Measurements from ENCODE around the gene SLC29A1. TPM values are rescaled to one million over a fixed set of nuclear protein-coding genes. Genes with fewer than 3 reads are reported as not detected.
A peak's percentile ranks its signal among the peaks of the same experiment; 100 is the strongest.

The SLC29A1 gene
- total and polyA plus RNA-seq, 9 of the 15 experiments (the other 6 are each of a cell fraction or from before 2014, with no cell fraction given), result 18.9 to 170 (median 57.7) TPM

- peak; percentile 35; the same call in 1 of the 2 replicates for TF ChIP-seq GMEB1 (CRISPR knock-in tag; IDR thresholded peaks at IDR 0.05)
- TF ChIP-seq E2F1 (CRISPR knock-in tag; IDR thresholded peaks at IDR 0.05), result peak; percentile 66; the same call in 1 of the 2 replicates
- no peak for TF ChIP-seq NCOA2 (IDR thresholded peaks at IDR 0.05; ENCODE audit: partially characterized antibody in 2 of 2)
- no peak for TF ChIP-seq EHMT2 (IDR thresholded peaks at IDR 0.05)
- TF ChIP-seq DACH1 (IDR thresholded peaks at IDR 0.05; ENCODE audit: partially characterized antibody), result no peak
- TF ChIP-seq ZNF584 (CRISPR knock-in tag; IDR thresholded peaks at IDR 0.05; ENCODE audit: low read depth), result no peak
- TF ChIP-seq, protein P1, sequence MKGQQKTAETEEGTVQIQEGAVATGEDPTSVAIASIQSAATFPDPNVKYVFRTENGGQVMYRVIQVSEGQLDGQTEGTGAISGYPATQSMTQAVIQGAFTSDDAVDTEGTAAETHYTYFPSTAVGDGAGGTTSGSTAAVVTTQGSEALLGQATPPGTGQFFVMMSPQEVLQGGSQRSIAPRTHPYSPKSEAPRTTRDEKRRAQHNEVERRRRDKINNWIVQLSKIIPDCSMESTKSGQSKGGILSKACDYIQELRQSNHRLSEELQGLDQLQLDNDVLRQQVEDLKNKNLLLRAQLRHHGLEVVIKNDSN (CRISPR knock-in tag; IDR thresholded peaks at IDR 0.05), result peak; percentile 71
- TF ChIP-seq, protein P2, sequence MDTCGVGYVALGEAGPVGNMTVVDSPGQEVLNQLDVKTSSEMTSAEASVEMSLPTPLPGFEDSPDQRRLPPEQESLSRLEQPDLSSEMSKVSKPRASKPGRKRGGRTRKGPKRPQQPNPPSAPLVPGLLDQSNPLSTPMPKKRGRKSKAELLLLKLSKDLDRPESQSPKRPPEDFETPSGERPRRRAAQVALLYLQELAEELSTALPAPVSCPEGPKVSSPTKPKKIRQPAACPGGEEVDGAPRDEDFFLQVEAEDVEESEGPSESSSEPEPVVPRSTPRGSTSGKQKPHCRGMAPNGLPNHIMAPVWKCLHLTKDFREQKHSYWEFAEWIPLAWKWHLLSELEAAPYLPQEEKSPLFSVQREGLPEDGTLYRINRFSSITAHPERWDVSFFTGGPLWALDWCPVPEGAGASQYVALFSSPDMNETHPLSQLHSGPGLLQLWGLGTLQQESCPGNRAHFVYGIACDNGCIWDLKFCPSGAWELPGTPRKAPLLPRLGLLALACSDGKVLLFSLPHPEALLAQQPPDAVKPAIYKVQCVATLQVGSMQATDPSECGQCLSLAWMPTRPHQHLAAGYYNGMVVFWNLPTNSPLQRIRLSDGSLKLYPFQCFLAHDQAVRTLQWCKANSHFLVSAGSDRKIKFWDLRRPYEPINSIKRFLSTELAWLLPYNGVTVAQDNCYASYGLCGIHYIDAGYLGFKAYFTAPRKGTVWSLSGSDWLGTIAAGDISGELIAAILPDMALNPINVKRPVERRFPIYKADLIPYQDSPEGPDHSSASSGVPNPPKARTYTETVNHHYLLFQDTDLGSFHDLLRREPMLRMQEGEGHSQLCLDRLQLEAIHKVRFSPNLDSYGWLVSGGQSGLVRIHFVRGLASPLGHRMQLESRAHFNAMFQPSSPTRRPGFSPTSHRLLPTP (IDR thresholded peaks at IDR 0.05; ENCODE audit: borderline replicate concordance, extremely low read depth, insufficient read length), result no peak
- no peak for TF ChIP-seq ZNF668 (CRISPR knock-in tag; IDR thresholded peaks at IDR 0.05)
- TF ChIP-seq ZNF239 (CRISPR knock-in tag; IDR thresholded peaks at IDR 0.05), result no peak
- no peak for TF ChIP-seq STAT5A (IDR thresholded peaks at IDR 0.05; ENCODE audit: borderline replicate concordance, low read length)
- TF ChIP-seq TCF7L2 (IDR thresholded peaks at IDR 0.05; ENCODE audit: low read depth, low read length), result no peak
- no peak for TF ChIP-seq ZNF354B (CRISPR knock-in tag; IDR thresholded peaks at IDR 0.05)
- TF ChIP-seq, protein P3, sequence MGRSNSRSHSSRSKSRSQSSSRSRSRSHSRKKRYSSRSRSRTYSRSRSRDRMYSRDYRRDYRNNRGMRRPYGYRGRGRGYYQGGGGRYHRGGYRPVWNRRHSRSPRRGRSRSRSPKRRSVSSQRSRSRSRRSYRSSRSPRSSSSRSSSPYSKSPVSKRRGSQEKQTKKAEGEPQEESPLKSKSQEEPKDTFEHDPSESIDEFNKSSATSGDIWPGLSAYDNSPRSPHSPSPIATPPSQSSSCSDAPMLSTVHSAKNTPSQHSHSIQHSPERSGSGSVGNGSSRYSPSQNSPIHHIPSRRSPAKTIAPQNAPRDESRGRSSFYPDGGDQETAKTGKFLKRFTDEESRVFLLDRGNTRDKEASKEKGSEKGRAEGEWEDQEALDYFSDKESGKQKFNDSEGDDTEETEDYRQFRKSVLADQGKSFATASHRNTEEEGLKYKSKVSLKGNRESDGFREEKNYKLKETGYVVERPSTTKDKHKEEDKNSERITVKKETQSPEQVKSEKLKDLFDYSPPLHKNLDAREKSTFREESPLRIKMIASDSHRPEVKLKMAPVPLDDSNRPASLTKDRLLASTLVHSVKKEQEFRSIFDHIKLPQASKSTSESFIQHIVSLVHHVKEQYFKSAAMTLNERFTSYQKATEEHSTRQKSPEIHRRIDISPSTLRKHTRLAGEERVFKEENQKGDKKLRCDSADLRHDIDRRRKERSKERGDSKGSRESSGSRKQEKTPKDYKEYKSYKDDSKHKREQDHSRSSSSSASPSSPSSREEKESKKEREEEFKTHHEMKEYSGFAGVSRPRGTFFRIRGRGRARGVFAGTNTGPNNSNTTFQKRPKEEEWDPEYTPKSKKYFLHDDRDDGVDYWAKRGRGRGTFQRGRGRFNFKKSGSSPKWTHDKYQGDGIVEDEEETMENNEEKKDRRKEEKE (IDR thresholded peaks at IDR 0.05; ENCODE audit: borderline replicate concordance in 1 of 2, control insufficient read depth in 1 of 2, low read depth in 2 of 2, low read length in 1 of 2), result no peak
- no peak for TF ChIP-seq ZNF77 (CRISPR knock-in tag; IDR thresholded peaks at IDR 0.05)
- no peak for TF ChIP-seq ZNF785 (CRISPR knock-in tag; IDR thresholded peaks at IDR 0.05)
- TF ChIP-seq HLTF (IDR thresholded peaks at IDR 0.05), result no peak
- no peak for TF ChIP-seq TARDBP (IDR thresholded peaks at IDR 0.05)
- no peak for TF ChIP-seq MEF2A (IDR thresholded peaks at IDR 0.05; ENCODE audit: control insufficient read depth, low read depth, low read length)
Measured at GRCh38 chr6:44223319-44224028, at the start of gene SLC29A1 (continued).
